ENCODE measurements around the gene MTHFR.

Gene MTHFR

GRCh38 chr1:11796036-11796828 lies 9.5 kb downstream of the MTHFR start:
- no peak for DNase-seq (ENCODE audit: low spot score)

GRCh38 chr1:11795238-11795890 lies 10.4 kb downstream of the MTHFR start:
- DNase-seq (ENCODE audit: low spot score) = no peak

- no peak for DNase-seq (ENCODE audit: low spot score)
Observed at GRCh38 chr1:11794446-11795237, 11.1 kb downstream of the MTHFR start.

- DNase-seq (ENCODE audit: low spot score) = no peak
Observed at GRCh38 chr1:11793819-11794218, 11.9 kb downstream of the MTHFR start.

GRCh38 chr1:11792106-11792505 lies 13.7 kb downstream of the MTHFR start:
- DNase-seq (ENCODE audit: low spot score) = no peak

GRCh38 chr1:11790880-11791715 lies 14.7 kb downstream of the MTHFR start:
- no peak for DNase-seq (ENCODE audit: low spot score)

- DNase-seq (ENCODE audit: low spot score) = no peak
Observed at GRCh38 chr1:11790101-11790879, 15.5 kb downstream of the MTHFR start.

GRCh38 chr1:11789126-11790067 lies 16.4 kb downstream of the MTHFR start:
- no peak for DNase-seq (ENCODE audit: low spot score)

GRCh38 chr1:11788549-11789053 lies 17.2 kb downstream of the MTHFR start:
- DNase-seq (ENCODE audit: low spot score) = no peak

GRCh38 chr1:11787804-11788436 lies 17.8 kb downstream of the MTHFR start:
- DNase-seq (ENCODE audit: low spot score) = no peak

GRCh38 chr1:11787251-11787803 lies 18.4 kb downstream of the MTHFR start:
- DNase-seq (ENCODE audit: low spot score) = no peak

GRCh38 chr1:11786168-11786567 lies 19.6 kb downstream of the MTHFR start:
- DNase-seq (ENCODE audit: low spot score) = no peak

- peak; percentile 29 for DNase-seq (ENCODE audit: low spot score)
Observed at GRCh38 chr1:11784993-11785769, 20.6 kb downstream of the MTHFR start.

- DNase-seq (ENCODE audit: low spot score) = no peak
Observed at GRCh38 chr1:11784256-11784992, 21.3 kb downstream of the MTHFR start.

- no peak for DNase-seq (ENCODE audit: low spot score)
Observed at GRCh38 chr1:11783556-11783955, 22.2 kb downstream of the MTHFR start.

GRCh38 chr1:11782127-11782708 lies 23.5 kb downstream of the MTHFR start:
- DNase-seq (ENCODE audit: low spot score) = no peak

- no peak for DNase-seq (ENCODE audit: low spot score)
Observed at GRCh38 chr1:11781297-11781696, 24.5 kb downstream of the MTHFR start.
